Breast epithelium (tissue), 4 donors: ENCODE data around the gene CTTNBP2. TPM values are rescaled to one million over a fixed set of nuclear protein-coding genes. Genes with fewer than 3 reads are reported as not detected.

ENCODE experiments used
- DNase-seq, 2 donors: peaks; one replicate each; pipeline ENCODE4 v3.0.0-alpha.2; 2019; ENCODE audit warnings: low spot score in 2 of 2
- H3K27ac ChIP-seq, 2 donors: fragments of 200-600 bp; sonication (generic) in 1 of 2; one replicate each; pipeline ENCODE4 v1.5.1; 2016 to 2019; ENCODE audit warnings: mild to moderate bottlenecking in 1 of 2
- H3K27me3 ChIP-seq, 2 donors: fragments of 200-600 bp; sonication (generic) in 1 of 2; one replicate each; pipeline versions ENCODE4 v1.5.1 to v1.6.0; 2017 to 2019; ENCODE audit warnings: control low read depth in 1 of 2, mild to moderate bottlenecking in 1 of 2
- H3K36me3 ChIP-seq: fragments of 200-600 bp; one replicate; pipeline ENCODE4 v1.5.1; 2019
- H3K4me1 ChIP-seq, 2 donors: fragments of 200-600 bp; sonication (generic); one replicate each; pipeline ENCODE4 v1.5.1; 2016 to 2019; ENCODE audit warnings: control low read depth in 1 of 2
- H3K4me3 ChIP-seq, 3 donors: fragments of 200-600 bp; sonication (generic); 1 replicate in 2 of 3; 2 replicates in 1 of 3; pipeline ENCODE4 v1.5.1; 2016 to 2019; ENCODE audit warnings: mild to moderate bottlenecking in 3 of 3, moderate library complexity in 2 of 3
- H3K9me3 ChIP-seq, 2 donors: fragments of 200-600 bp; sonication (generic) in 1 of 2; one replicate each; pipeline ENCODE4 v1.5.1; 2016 to 2019; ENCODE audit warnings: control low read depth in 1 of 2
- POLR2A ChIP-seq: fragments of 450-650 bp; IDR thresholded peaks from one replicate; pipeline ENCODE4 v1.6.1; 2016; ENCODE audit warnings: antibody characterized with exemption, mild to moderate bottlenecking, moderate library complexity
- POLR2AphosphoS5 ChIP-seq, 3 donors: sonication (generic); formaldehyde crosslinking; IDR thresholded peaks; one replicate each; pipeline ENCODE4 v1.6.1; 2017; ENCODE audit warnings: antibody characterized with exemption in 3 of 3
- intact Hi-C: fragments of 100-400 bp; cut with DNase I; formaldehyde crosslinking; loops from one replicate; pipeline ENCODE4 v1.15.1; 2023; ENCODE audit warnings: low total_unique reads
- total RNA-seq, 3 donors: library from RNA; depleted of rRNA; stranded (reverse); fragments of >200 nt; gene quantifications; one replicate each; pipeline ENCODE4 v1.1.0, GENCODE V29; 2016
- TF ChIP-seq, protein P1 (sequence below), 3 donors: fragments of 450-650 bp; IDR thresholded peaks; one replicate each; pipeline ENCODE4 v1.5.1; 2016 to 2017; ENCODE audit warnings: antibody characterized with exemption in 3 of 3, mild to moderate bottlenecking in 3 of 3, moderate library complexity in 3 of 3

The CTTNBP2 gene
- total RNA-seq, 3 donors from 2014 or later, result 8.8 to 37.0 (median 13.8) TPM

- TF ChIP-seq POLR2A, result no peak
- TF ChIP-seq, protein P1, sequence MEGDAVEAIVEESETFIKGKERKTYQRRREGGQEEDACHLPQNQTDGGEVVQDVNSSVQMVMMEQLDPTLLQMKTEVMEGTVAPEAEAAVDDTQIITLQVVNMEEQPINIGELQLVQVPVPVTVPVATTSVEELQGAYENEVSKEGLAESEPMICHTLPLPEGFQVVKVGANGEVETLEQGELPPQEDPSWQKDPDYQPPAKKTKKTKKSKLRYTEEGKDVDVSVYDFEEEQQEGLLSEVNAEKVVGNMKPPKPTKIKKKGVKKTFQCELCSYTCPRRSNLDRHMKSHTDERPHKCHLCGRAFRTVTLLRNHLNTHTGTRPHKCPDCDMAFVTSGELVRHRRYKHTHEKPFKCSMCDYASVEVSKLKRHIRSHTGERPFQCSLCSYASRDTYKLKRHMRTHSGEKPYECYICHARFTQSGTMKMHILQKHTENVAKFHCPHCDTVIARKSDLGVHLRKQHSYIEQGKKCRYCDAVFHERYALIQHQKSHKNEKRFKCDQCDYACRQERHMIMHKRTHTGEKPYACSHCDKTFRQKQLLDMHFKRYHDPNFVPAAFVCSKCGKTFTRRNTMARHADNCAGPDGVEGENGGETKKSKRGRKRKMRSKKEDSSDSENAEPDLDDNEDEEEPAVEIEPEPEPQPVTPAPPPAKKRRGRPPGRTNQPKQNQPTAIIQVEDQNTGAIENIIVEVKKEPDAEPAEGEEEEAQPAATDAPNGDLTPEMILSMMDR (IDR thresholded peaks at IDR 0.05), result no peak
- no peak for TF ChIP-seq POLR2AphosphoS5 (IDR thresholded peaks at IDR 0.05)
- no peaks in the 10 kb centered on the region for H3K27me3 ChIP-seq
- intact Hi-C loops, result no loop called here
Measured at GRCh38 chr7:117689406-117689805, 183.8 kb downstream of the CTTNBP2 start.

GRCh38 chr7:117688126-117688525, 185.1 kb downstream of the CTTNBP2 start:
- Histone ChIP-seq H3K9me3 (no peaks in the 10 kb centered on the region), H3K4me3 (no peak overlapping the region), H3K27ac (no peak overlapping the region), H3K36me3 (no peaks in the 10 kb centered on the region), H3K4me1 (no peaks in the 10 kb centered on the region), H3K27me3 (no peaks in the 10 kb centered on the region)
- TF ChIP-seq POLR2AphosphoS5 (IDR thresholded peaks at IDR 0.05) (no peak), POLR2A (no peak)
- TF ChIP-seq, protein P1 (IDR thresholded peaks at IDR 0.05), result no peak
- no peak for DNase-seq
- intact Hi-C loops, result no loop called here

More at GRCh38 chr7:117689406-117689805, 183.8 kb downstream of the CTTNBP2 start:
- no peaks in the 10 kb centered on the region for H3K4me1 ChIP-seq
- DNase-seq, result no peak
- H3K27ac ChIP-seq, result no peak overlapping the region
- H3K9me3 ChIP-seq, result no peaks in the 10 kb centered on the region
- H3K36me3 ChIP-seq, result no peaks in the 10 kb centered on the region
- H3K4me3 ChIP-seq, result no peak overlapping the region

- intact Hi-C loops, result no loop called here
- DNase-seq, result no peak
- Histone ChIP-seq H3K9me3 (no peaks in the 10 kb centered on the region), H3K36me3 (no peaks in the 10 kb centered on the region), H3K27me3 (no peaks in the 10 kb centered on the region), H3K27ac (no peak overlapping the region), H3K4me1 (no peaks in the 10 kb centered on the region), H3K4me3 (no peak overlapping the region)
- TF ChIP-seq, protein P1 (IDR thresholded peaks at IDR 0.05), result no peak
- TF ChIP-seq POLR2A (no peak), POLR2AphosphoS5 (IDR thresholded peaks at IDR 0.05) (no peak)
Measured at GRCh38 chr7:117686311-117686935, 186.8 kb downstream of the CTTNBP2 start.

DNA sequence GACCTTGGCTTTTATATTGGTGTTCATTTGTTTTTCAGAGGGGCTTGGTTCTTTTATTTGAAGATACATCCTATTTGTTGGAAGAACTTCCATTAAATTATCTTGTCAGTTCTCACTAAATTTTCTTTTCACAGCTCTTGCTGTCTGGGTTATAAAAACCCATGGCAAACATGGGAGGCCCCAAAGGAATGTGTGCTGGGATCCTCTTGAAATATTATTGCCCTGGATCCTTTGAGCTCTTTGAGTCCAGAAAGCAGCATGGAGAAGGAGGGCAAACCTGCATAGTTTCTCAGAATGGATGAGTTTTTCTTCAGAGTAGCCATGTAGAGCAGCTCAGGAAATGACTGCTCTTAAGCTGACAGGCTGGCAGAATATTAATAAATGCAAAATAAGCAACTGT, 187.4 kb downstream of the CTTNBP2 start:
- H3K27me3 ChIP-seq, result no peaks in the 10 kb centered on the region
- no peak for DNase-seq
- no peak for TF ChIP-seq POLR2A
- TF ChIP-seq, protein P1 (IDR thresholded peaks at IDR 0.05), result no peak
- H3K36me3 ChIP-seq, result no peaks in the 10 kb centered on the region
- intact Hi-C loops, result no loop called here
- H3K4me3 ChIP-seq, result no peak overlapping the region
- no peaks in the 10 kb centered on the region for H3K9me3 ChIP-seq
- H3K4me1 ChIP-seq, result no peaks in the 10 kb centered on the region
- no peak overlapping the region for H3K27ac ChIP-seq

DNA sequence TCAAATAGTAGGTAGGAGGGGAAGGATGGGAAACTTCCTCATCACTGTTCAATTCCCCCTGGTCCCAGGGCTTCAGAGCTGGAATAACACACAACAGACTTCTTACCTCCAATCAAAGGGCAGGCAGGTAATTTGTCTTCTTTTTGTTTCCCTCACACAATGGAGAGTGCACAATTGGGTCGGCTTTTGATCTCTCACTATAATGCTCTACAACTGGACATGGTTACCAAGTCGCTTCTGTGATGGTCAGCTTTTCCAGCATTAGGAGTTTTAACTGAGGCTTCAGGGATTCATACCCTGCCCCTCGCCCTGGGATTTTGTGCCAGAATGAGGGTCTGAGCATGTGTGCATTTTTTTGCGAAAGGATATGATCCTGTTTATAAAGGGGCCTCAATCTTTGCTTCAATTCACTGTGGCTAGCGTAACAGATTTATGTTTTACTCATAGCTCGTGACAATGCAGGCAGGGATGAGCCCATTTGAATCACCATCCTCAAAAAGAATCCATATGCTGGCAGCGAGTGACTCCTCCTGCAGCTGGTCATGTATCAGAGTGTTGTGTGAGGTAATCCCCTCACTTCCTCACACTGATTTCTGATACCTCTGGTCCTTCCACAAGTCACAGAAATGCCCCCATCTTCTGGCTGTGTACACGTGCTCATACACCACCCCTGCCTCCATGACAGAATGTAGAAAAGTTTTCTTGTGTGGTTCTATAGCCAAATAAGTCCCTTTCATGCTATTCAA, 189.6 kb downstream of the CTTNBP2 start:
- no peaks in the 10 kb centered on the region for H3K27me3 ChIP-seq

More for the DNA sequence above, 189.6 kb downstream of the CTTNBP2 start:
- H3K36me3 ChIP-seq, result no peaks in the 10 kb centered on the region
- H3K27ac ChIP-seq, result no peak overlapping the region
- no peaks in the 10 kb centered on the region for H3K9me3 ChIP-seq
- H3K4me1 ChIP-seq, result no peaks in the 10 kb centered on the region
- DNase-seq, result no peak
- TF ChIP-seq, protein P1 (IDR thresholded peaks at IDR 0.05), result no peak
- TF ChIP-seq POLR2AphosphoS5 (IDR thresholded peaks at IDR 0.05) (no peak), POLR2A (no peak)
- intact Hi-C loops, result no loop called here
- H3K4me3 ChIP-seq, result no peak overlapping the region
